ENCODE results near the gene NEUROD2.

NEUROD2 gene

DNA sequence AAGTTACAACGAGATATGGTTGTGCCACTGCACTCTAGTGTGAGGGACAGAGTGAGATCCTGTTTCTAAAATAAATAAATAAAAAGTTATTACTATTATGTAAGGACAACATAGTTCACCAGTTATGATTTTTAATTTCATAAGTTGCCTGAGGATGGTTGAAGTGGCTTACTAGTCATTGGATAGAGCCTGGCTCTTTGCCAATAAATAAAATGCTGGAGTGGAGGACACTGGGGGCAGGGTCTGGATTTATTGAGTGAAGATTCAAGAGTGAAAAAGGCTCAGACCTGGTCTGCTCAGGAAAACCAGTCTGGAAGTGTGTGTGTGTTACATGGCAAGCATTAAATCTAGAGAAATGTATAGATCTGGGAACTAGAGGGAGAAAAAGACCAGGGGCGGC is 31.3 kb upstream of the NEUROD2 start:
- TF ChIP-seq, protein P1, sequence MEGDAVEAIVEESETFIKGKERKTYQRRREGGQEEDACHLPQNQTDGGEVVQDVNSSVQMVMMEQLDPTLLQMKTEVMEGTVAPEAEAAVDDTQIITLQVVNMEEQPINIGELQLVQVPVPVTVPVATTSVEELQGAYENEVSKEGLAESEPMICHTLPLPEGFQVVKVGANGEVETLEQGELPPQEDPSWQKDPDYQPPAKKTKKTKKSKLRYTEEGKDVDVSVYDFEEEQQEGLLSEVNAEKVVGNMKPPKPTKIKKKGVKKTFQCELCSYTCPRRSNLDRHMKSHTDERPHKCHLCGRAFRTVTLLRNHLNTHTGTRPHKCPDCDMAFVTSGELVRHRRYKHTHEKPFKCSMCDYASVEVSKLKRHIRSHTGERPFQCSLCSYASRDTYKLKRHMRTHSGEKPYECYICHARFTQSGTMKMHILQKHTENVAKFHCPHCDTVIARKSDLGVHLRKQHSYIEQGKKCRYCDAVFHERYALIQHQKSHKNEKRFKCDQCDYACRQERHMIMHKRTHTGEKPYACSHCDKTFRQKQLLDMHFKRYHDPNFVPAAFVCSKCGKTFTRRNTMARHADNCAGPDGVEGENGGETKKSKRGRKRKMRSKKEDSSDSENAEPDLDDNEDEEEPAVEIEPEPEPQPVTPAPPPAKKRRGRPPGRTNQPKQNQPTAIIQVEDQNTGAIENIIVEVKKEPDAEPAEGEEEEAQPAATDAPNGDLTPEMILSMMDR (IDR thresholded peaks at IDR 0.05; ENCODE audit: low read depth, low read length, poor library complexity, severe bottlenecking), result no peak
- TF ChIP-seq EZH2phosphoT487 (IDR thresholded peaks at IDR 0.05; ENCODE audit: borderline replicate concordance, low read length), result no peak
- no peaks in the 10 kb centered on the region for H3K9me3 ChIP-seq (ENCODE audit: control insufficient read depth, insufficient read depth, low read length)
- H3K27ac ChIP-seq (ENCODE audit: low read depth, low read length), result no peak overlapping the region
- no peak overlapping the region for H3K4me3 ChIP-seq (ENCODE audit: low read length)
- peaks cover 29% of the 10 kb centered on the region for H3K4me1 ChIP-seq (ENCODE audit: control insufficient read depth, low read length)
- no peak overlapping the region for H3K4me2 ChIP-seq (ENCODE audit: low read length)
- H3K9me2 ChIP-seq (replicated peaks; ENCODE audit: control insufficient read depth, low read length), result no peaks in the 10 kb centered on the region
- H3K79me2 ChIP-seq (ENCODE audit: control insufficient read depth, low read length), result peaks cover 72% of the 10 kb centered on the region
- no peaks in the 10 kb centered on the region for H3F3A ChIP-seq (ENCODE audit: control insufficient read depth, insufficient read depth)
- no peaks in the 10 kb centered on the region for H3K27me3 ChIP-seq (ENCODE audit: control insufficient read depth, low read length)
- H3K36me3 ChIP-seq (ENCODE audit: control insufficient read depth, low read length), result peaks cover 9% of the 10 kb centered on the region; the same call in 1 of the 2 replicates
- H4K20me1 ChIP-seq (ENCODE audit: control insufficient read depth, insufficient read depth, low read depth, low read length), result peaks cover 12% of the 10 kb centered on the region; the same call in 1 of the 2 replicates

DNA sequence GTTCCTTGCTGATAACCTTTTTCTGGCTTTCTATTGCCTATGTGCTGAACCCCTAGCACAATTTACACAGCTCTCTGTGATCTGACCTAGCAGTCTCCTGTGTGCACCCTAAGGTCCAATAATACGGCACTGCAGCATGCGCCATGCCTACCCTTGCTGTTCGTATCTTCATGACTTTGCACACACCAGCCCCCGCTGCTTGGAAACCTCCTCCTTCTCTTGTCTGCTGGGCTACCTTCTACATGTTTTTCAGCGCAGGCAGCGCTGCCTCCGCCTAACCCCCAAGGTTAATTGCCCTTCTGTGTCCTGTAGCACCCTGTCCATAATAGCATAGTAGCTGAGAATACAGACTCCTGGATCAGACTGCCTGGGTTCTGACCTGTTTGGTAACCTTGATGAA is 30.6 kb upstream of the NEUROD2 start:
- Histone ChIP-seq H3K27me3 (ENCODE audit: control insufficient read depth, low read length) (no peaks in the 10 kb centered on the region), H3K4me2 (ENCODE audit: low read length) (peak overlapping the region; percentile 99), H3K79me2 (ENCODE audit: control insufficient read depth, low read length) (peaks cover 65% of the 10 kb centered on the region), H4K20me1 (ENCODE audit: control insufficient read depth, insufficient read depth, low read depth, low read length) (peaks cover 11% of the 10 kb centered on the region; the same call in 1 of the 2 replicates), H3K9me3 (ENCODE audit: control insufficient read depth, insufficient read depth, low read length) (no peaks in the 10 kb centered on the region), H3K9me2 (replicated peaks; ENCODE audit: control insufficient read depth, low read length) (no peaks in the 10 kb centered on the region), H3F3A (ENCODE audit: control insufficient read depth, insufficient read depth) (no peaks in the 10 kb centered on the region), H3K4me1 (ENCODE audit: control insufficient read depth, low read length) (peaks cover 29% of the 10 kb centered on the region), H3K4me3 (ENCODE audit: low read length) (peak overlapping the region; percentile 99), H3K36me3 (ENCODE audit: control insufficient read depth, low read length) (peaks cover 9% of the 10 kb centered on the region; the same call in 1 of the 2 replicates), H3K27ac (ENCODE audit: low read depth, low read length) (no peak overlapping the region)
- TF ChIP-seq, protein P1 (IDR thresholded peaks at IDR 0.05; ENCODE audit: low read depth, low read length, poor library complexity, severe bottlenecking), result no peak
- no peak for TF ChIP-seq EZH2phosphoT487 (IDR thresholded peaks at IDR 0.05; ENCODE audit: borderline replicate concordance, low read length)

DNA sequence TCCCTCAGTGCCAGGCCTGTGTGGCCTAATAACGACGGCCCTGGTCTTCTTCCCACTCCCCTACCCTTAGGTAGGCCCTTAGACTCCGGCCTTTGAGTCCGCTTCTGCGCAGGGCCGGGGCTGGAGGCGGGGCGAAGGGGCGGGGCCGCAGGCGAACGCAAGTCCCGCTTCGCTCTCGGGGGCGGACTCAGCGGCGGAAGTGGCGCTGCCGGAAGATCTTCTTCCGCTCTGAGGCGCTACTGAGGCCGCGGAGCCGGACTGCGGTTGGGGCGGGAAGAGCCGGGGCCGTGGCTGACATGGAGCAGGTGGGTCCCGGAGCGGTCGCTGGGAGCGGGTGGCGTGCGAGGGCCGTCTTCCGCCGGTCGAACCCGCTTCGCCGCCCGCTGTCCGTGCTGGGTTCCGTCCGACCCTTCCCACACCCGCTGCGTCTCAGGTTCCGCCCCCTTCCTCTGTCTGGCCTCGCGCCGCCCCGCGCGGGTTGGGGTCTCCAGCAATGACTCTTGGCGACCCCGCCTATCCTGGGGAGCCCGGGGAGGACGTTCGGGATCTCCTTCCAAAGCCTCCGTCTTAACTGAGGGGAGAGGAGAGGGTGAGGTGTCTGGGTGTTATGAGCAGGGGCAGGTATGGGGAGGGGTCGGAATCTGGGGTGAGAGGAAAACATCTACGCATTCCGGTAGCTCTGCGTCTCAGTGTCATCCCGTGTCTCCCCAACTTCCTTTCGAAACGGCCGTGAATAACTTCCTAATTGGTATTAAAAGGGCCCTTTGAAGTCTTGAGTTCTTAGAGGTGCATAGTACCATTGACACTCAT is 29.4 kb upstream of the NEUROD2 start, which contains the start of gene STARD3:
Gene STARD3, plus strand, starts transcription at position 218 of the 810 bp plus-strand sequence. CDS start 16,388 bp downstream, outside the sequence.
- H3K36me3 ChIP-seq (ENCODE audit: control insufficient read depth, low read length), result peaks cover 9% of the 10 kb centered on the region; the same call in 1 of the 2 replicates
- H4K20me1 ChIP-seq (ENCODE audit: control insufficient read depth, insufficient read depth, low read depth, low read length), result 0 out of 2 replicates have a peak, but pooled peaks cover 2% of the 10 kb centered on the region
- H3K9me2 ChIP-seq (replicated peaks; ENCODE audit: control insufficient read depth, low read length), result no peaks in the 10 kb centered on the region
- no peaks in the 10 kb centered on the region for H3F3A ChIP-seq (ENCODE audit: control insufficient read depth, insufficient read depth)
- H3K4me3 ChIP-seq (ENCODE audit: low read length), result peak within 1 kb of the TSS; percentile 99
- TF ChIP-seq, protein P1 (IDR thresholded peaks at IDR 0.05; ENCODE audit: low read depth, low read length, poor library complexity, severe bottlenecking), result peak; percentile 28
- TF ChIP-seq EZH2phosphoT487 (IDR thresholded peaks at IDR 0.05; ENCODE audit: borderline replicate concordance, low read length), result no peak
- peak within 1 kb of the TSS; percentile 99 for H3K4me2 ChIP-seq (ENCODE audit: low read length)
- no peaks in the 10 kb centered on the region for H3K27me3 ChIP-seq (ENCODE audit: control insufficient read depth, low read length)
- peak within 1 kb of the TSS; percentile 62 for H3K27ac ChIP-seq (ENCODE audit: low read depth, low read length)
- H3K9me3 ChIP-seq (ENCODE audit: control insufficient read depth, insufficient read depth, low read length), result no peaks in the 10 kb centered on the region
- H3K79me2 ChIP-seq (ENCODE audit: control insufficient read depth, low read length), result peaks cover 53% of the 10 kb centered on the region
- peaks cover 29% of the 10 kb centered on the region for H3K4me1 ChIP-seq (ENCODE audit: control insufficient read depth, low read length)

Data from DOHH2 (cell line).